NCI-H345 (cell line): ENCODE measurements around the gene PDE4B.
"Not testable (repeated sequence)": the region's sequence is repeated elsewhere in the genome, so short reads cannot be mapped to it uniquely, and the experiment has no call there.

Source experiments
- DNase-seq: peaks from one replicate; lab custom pipeline; 2025; lab: John Stamatoyannopoulos, UW

The PDE4B gene

GRCh38 chr1:66135161-66135560 is 342.5 kb downstream of the PDE4B start:
- DNase-seq = no peak

DNA sequence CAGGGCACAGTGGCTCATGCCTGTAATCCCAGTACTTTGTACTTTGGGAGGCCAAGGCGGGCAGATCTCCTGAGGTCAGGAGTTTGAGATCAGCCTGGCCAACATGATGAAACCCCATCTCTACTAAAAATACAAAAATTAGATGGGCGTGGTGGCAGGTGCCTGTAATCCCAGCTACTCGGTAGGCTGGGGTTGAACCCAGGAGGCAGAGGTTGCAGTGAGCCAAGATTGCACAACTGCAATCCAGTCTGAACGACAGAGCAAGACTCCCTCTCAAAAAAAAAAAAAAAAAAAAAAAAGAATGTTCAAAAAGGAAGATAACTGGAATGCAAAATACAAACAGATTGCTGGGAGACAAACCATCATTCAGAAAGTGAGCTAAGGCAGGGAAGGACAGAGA is 343.7 kb downstream of the PDE4B start:
- DNase-seq = not testable (repeated sequence)

GRCh38 chr1:66137235-66137634 is 344.5 kb downstream of the PDE4B start:
- DNase-seq = no peak

- no peak for DNase-seq
Observed at GRCh38 chr1:66138613-66139012, 345.9 kb downstream of the PDE4B start.

GRCh38 chr1:66140072-66140471 is 347.4 kb downstream of the PDE4B start:
- no peak for DNase-seq

DNA sequence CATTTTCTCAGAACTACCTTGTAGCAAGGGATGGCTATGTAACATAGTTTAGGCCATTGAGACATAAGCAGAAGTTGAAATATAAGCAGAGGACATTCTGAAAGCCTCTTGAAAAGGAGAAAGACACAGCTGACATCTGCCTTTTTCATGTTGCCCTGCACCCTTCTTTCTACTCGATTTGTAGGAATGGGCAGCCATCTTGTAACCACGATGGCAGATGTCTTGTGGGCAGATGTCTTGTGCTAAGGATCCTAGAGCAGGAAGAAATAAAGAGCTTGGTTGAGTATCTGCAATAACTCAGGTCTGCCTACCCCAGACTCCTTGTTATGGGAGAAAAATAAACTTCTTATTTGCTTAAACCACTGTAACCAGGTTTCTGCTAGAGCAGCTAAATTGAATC is 351.0 kb downstream of the PDE4B start:
- no peak for DNase-seq

GRCh38 chr1:66147226-66147835 is 354.6 kb downstream of the PDE4B start:
- DNase-seq = no peak

- no peak for DNase-seq
Observed at GRCh38 chr1:66152034-66152433, 359.3 kb downstream of the PDE4B start.

GRCh38 chr1:66154394-66154793 is 361.7 kb downstream of the PDE4B start:
- DNase-seq = peak; percentile 54

GRCh38 chr1:66156144-66156543 is 363.4 kb downstream of the PDE4B start:
- no peak for DNase-seq

DNA sequence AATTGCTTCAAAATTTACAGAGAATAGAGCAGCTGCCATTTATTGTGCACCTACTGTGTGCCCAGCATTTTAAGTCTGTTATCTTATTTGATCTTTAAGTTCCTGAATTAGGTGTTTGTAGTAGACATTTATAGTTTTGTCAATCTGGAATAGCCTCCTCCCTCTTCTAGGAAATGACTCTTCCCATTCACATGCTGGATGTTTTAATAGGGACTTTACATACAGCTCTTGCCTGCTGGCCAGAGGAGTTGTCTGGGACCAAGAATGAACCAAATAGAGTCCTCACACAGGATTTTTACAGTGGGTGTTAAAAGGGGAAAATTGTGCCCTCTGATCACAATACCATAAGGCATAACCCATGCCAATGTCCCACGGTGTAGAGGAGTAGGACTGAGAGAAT is 367.1 kb downstream of the PDE4B start:
- no peak for DNase-seq

DNA sequence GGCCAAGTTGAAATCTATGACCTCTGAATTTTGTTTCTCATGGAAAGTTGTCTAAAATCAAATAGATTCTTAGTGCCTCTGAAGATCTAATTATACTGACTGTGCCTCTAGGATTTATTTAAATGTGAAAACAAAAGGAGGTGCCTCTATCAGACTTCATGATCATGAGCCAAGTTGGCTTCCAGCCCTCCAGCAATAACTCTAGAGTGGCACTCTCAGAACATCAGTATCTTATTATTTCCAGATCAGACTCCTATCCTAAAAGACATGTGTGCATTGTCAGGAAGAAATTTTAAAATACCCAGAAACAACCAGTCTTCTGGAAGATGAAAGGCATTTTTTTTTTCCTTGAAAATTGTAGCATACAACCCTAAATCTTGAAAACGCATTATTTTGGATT is 368.0 kb downstream of the PDE4B start:
- DNase-seq = no peak

DNA sequence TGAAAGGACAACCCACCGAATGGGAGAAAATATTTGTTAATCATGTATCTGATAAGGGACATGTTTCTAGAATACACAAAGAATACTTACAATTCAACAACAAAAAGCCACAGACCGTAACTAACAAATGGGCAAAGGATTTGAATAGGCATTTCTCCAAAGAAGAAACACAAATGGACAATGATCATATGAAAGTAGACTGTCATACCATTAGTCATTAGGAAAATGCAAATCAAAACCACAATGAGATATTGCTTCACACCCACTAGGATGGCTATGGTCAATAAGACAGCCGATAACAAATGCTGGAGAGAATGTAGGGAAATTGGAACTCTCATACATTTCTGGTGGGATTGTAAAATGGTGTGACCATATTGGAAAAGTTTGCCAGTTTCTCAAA is 374.1 kb downstream of the PDE4B start:
- no peak for DNase-seq

GRCh38 chr1:66167267-66167666 is 374.6 kb downstream of the PDE4B start:
- DNase-seq = no peak

DNA sequence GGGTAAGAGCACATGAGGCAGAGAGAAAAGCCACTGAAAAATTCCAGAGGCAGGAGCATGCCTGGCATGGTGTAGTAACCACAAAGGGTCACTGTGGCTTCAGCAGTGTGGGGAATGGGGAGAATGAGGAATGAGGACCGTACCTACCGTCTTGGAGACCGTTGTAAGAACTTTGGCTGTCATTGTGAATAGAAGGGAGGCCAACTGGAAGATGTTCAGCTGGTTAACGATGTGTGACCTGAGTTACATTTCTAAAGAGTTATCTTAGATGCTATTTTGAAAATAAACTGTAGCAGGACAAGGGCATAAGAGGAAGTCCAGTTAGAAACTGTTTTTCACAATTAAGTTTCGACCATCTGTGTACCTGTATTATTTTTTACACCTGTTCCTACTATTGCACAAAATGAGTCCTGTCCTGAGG is 375.8 kb downstream of the PDE4B start:
- no peak for DNase-seq

DNA sequence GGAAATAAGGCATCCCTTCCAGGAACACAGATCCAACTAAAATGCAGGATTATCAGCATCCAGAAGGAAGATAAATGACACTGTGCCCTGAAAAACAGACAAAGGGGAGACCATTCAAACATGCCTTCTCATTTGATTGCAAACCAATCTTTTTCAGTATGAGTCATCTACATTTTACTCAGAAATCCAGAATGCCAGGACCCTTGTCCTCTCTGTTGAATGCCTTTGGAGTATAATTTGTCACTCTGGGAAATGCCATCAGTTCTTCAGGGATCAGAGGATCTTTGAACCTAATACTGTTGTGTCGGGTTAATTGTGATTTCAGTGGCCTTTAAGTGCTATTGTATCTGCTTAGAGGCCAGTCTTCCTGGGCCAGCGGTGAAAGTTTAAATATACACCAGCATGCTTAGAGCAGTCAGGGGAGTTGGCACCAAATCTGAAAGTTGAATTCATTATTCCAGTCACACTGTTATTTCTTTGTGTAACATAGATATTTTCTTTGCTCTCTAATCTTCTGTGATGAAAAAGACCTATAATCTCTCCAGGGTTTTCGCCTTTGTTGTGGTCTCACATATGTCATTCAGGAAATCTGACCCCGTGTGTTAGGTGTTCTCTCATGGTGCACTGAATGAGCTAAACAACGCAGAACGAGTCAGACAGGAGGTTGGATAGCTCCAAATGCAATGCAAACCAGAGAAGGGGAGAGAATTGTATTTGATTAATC is 376.4 kb downstream of the PDE4B start:
- peak; percentile 37 for DNase-seq

GRCh38 chr1:66172272-66172671 is 379.6 kb downstream of the PDE4B start:
- DNase-seq = no peak

- DNase-seq = no peak
Observed at GRCh38 chr1:66175098-66175497, 382.4 kb downstream of the PDE4B start.

- DNase-seq = no peak
Observed at GRCh38 chr1:66175581-66175980, 382.9 kb downstream of the PDE4B start.

- no peak for DNase-seq
Observed at GRCh38 chr1:66176012-66176715, 383.5 kb downstream of the PDE4B start.

GRCh38 chr1:66176832-66177231 is 384.1 kb downstream of the PDE4B start:
- no peak for DNase-seq

GRCh38 chr1:66177510-66177909 is 384.8 kb downstream of the PDE4B start:
- no peak for DNase-seq

DNA sequence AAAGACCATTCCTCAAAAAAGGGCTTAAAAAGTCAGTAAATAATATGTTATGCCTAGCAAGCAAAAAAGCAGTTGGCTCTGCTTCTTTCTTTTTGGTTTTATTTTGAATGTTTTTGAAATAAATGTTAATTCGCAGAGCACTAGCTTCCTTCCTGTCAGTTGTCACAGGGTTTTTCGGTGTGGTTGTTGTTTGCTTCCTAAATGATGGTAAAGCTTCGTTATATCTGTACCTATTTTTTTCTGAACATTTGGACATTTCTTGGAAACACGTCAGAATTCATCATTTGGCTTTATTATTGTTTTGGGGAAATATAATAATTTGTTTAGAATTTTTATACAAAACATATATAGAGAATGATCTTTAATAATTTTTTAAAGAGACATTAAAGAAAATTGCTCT is 389.3 kb downstream of the PDE4B start:
- no peak for DNase-seq
